NCI-H1436 treated with DMSO at 0.1 percent for 48 hours (cell line): ENCODE data around the gene ESR2.

Source experiments
- DNase-seq: peaks from one replicate; lab custom pipeline; 2025; lab: John Stamatoyannopoulos, UW

The ESR2 gene

GRCh38 chr14:64265222-64265621, 28.9 kb downstream of the ESR2 start:
- DNase-seq: no peak

GRCh38 chr14:64260418-64260817, 33.8 kb downstream of the ESR2 start:
- DNase-seq: no peak

DNA sequence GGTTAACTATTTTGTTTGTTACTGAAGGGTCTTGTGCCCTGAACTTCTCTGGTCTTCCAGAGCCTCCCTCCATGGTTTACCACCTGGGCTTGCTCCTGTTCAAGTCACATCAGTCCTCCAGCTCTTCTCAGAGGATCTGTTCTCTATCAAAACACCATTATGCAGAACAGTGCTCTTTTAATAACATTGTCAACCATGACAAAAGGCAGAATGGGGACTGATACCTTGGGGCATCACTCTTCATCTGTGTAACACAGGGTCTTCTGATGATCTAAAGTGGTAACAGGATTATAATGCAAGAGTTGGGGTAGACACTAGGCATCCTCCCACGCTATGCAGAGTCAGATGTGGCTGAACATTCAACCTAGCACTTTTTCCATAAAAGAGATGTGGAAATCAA, 38.4 kb downstream of the ESR2 start:
- DNase-seq: no peak

GRCh38 chr14:64253672-64254071, 40.5 kb downstream of the ESR2 start:
- DNase-seq: no peak

GRCh38 chr14:64249363-64249762, 44.8 kb downstream of the ESR2 start:
- DNase-seq: no peak

DNA sequence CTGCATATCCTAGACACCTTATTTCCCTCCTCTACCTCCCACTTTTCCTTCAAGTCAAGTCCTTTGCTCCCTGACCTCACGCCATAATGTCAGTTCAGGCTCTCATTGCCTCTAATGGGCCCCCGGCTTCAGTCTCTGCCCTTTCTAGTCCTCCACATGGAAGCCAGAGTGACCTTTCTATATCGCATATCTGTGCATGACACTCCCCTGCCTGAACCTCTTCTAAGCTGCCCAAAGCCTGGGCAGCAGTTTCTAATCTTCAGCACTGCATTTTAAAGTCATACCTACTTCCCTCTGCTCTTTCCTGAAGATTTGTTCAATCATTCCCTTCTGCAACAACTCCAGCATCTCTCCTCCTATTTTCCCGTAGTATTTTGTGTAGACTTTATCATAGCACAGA, 45.5 kb downstream of the ESR2 start:
- DNase-seq: no peak

GRCh38 chr14:64247195-64247594, 47.0 kb downstream of the ESR2 start:
- no peak for DNase-seq

GRCh38 chr14:64246688-64247087, 47.5 kb downstream of the ESR2 start:
- DNase-seq: no peak

DNA sequence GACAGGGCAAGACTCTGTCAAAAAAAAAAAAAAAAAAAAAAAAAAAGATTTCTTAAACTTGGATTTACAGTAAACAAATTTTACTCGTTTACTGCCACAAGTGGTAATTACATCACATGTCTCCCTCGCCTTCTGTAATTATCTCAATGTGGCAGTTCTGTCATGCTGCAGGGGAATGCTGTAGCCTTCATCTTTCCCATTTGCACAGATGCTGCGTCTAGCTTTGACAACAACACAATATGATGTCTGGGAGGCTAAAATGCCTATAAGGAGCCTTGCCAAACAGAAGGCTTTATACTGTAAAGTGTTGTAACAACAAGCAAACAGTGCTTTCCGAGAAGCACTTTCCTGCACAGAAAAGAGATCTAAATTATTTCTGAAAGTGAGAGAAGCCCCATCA, 48.7 kb downstream of the ESR2 start:
- no peak for DNase-seq

- DNase-seq: no peak
These were observed 49.9 kb downstream of the ESR2 start for GRCh38 chr14:64244279-64244678.

DNA sequence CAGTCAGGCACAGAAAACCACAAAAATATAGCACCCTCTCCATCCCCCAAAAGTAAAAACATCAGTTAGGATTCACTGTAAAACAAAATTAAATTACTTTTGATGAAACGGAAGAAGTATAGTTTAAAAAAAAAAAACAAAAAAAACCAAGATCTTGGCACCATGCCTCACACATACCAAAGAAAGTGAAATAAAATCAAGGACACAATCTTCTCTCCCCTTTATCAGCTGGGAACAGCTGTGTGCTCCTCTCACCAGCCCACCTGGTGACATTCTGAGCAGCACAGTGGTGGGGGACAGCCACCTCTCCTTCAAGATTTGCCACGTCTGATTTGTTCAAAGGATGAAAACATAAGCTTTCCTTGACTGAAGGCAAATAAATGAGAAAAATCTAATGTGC, 55.5 kb downstream of the ESR2 start:
- DNase-seq: no peak

GRCh38 chr14:64238049-64238448, 56.1 kb downstream of the ESR2 start:
- no peak for DNase-seq

- DNase-seq: no peak
These were observed 58.2 kb downstream of the ESR2 start for GRCh38 chr14:64235652-64236640.

GRCh38 chr14:64234877-64235651, 59.1 kb downstream of the ESR2 start:
- DNase-seq: peak; percentile 4

DNA sequence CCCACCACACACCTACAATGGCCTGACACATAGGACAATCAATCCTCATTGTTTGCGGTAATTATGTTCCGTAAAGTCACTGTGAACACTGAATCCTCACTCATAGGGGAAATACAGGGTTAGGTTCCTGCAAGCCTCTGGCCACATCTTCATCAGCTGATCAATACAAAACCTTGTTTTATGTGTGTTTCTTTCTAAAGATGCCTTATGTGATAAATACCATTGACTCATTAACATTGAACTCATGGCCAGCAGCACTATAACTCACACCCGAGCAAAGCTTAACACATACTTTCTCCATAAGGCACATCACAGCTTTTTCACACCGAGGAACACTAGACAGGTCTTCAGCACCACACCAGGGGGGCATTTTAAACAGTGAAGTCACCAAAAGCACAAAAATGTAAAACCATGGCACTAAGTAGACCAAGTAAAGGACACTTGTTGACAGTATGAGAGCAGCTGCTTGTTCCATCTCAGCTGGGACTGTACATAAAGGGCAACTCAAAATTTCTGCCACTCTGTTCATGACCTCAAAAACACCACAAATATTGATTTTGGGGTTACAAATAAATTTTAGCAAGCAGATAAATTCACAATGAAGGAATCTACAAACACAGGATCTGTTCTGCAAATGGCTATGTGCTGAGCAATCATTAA, 60.5 kb downstream of the ESR2 start:
- DNase-seq: no peak

GRCh38 chr14:64232944-64233343, 61.2 kb downstream of the ESR2 start:
- DNase-seq: no peak

DNA sequence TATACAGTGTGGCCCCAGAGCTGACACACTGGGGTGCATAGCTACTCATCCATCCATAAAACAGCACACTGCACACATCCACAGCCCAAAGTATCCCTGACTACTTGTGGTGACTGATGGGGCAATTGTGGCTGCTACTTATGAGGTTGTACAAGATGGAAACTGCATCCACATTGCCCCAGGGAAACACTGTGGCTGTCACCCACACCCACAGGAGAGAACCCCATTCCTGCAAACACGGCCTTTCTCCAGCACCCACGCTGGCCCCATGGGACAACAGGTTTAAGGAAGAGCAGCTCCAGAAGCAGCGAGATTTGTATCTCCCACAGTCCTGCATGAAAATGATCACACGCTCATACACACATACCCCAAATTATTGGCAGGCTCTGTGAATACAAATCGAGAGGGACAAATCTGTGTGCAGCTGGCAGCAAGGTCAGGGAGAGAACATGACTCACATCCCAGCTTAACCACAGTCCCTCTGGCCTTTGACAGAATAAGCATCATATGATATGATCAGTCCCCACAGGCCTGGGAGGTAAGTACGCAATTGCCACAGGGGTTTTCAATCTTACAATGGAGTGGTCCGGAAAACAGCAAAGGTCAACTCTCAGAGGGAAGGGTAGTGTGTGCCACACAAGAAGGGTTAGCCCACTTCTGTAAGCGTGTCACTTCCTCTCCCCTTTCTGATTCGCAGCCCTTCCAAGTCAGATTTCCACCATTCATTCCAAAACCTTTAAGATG, 61.9 kb downstream of the ESR2 start:
- DNase-seq: no peak

DNA sequence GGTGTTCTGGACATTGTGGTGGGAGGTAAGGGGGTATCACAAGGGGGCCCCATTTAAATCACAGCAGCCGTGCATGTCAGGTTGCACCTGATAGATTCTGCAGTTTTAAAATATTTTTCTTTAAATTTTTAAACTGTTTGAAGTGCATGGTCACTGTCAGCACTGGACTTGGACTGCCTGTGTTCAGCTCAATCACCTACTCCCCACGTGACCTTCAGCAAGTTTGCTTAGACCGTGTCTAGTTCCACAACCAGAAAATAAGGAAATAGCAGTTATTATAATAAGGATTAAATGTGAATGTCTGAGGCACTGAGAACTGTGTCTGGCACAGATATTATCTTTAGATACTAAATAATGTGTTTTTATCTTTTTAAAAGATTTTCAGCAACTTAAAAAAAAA, 64.7 kb downstream of the ESR2 start:
- DNase-seq: no peak

- DNase-seq: no peak
These were observed 66.3 kb downstream of the ESR2 start for GRCh38 chr14:64227856-64228255.

- DNase-seq: no peak
These were observed 68.9 kb downstream of the ESR2 start for GRCh38 chr14:64225151-64225757.

GRCh38 chr14:64221391-64222003, 72.7 kb downstream of the ESR2 start:
- DNase-seq: no peak
